PC-3 (cell line): Measurements from ENCODE around the gene NASP. TPM values are rescaled to one million over a fixed set of nuclear protein-coding genes. Genes with fewer than 3 reads are reported as not detected.
A peak's percentile ranks its signal among the peaks of the same experiment; 100 is the strongest.

Source experiments
- ATAC-seq: fragments of 200-7000 bp; cut with Tn5 transposase; 2 replicates; pipeline ENCODE4 v1.9.1; 2020; ENCODE audit warnings: mild to moderate bottlenecking, moderate library complexity
- BruUV-seq: library from RNA; stranded (reverse); fragments of 400-500 nt; replicated peaks from 2 replicates; lab custom pipeline; 2021; lab: Mats Ljungman, UMichigan
- CTCF ChIA-PET: fragments of 300-600 bp; sonication (Branson Sonifier 250); formaldehyde crosslinking; loops from one replicate; lab custom pipeline; 2022; ENCODE audit warnings: antibody characterized with exemption; lab: Charles Lee
- POLR2A ChIA-PET: fragments of 300-600 bp; sonication (Branson Sonifier 250); formaldehyde crosslinking; loops from one replicate; lab custom pipeline; 2022; ENCODE audit warnings: antibody characterized with exemption; ENCODE audit not compliant: unreplicated experiment; lab: Charles Lee
- DNase-seq: peaks from one replicate; pipeline ENCODE4 v3.0.0-alpha.2; 2015
- H2AFZ ChIP-seq: fragments of 300-600 bp; sonication (generic); 2 replicates; pipeline ENCODE4 v1.6.0; 2016; ENCODE audit warnings: antibody characterized with exemption, low read length
- H3F3A ChIP-seq: fragments of 300-600 bp; sonication (generic); one replicate; pipeline ENCODE4 v1.6.0; 2017; ENCODE audit warnings: antibody characterized with exemption, low read length, control low read depth, mild to moderate bottlenecking; ENCODE audit not compliant: unreplicated experiment
- H3K27ac ChIP-seq: fragments of 300-600 bp; sonication (generic); 2 replicates; pipeline ENCODE4 v1.5.1; 2016; ENCODE audit warnings: mild to moderate bottlenecking, low read length
- H3K27me3 ChIP-seq: fragments of 300-600 bp; sonication (generic); 2 replicates; pipeline ENCODE4 v1.6.1; 2016; ENCODE audit warnings: low read length, mixed read lengths
- H3K36me3 ChIP-seq: fragments of 300-600 bp; sonication (generic); 2 replicates; pipeline ENCODE4 v1.6.1; 2016; ENCODE audit warnings: low read depth, mixed run types, low read length, mixed read lengths
- H3K4me1 ChIP-seq: fragments of 300-600 bp; sonication (generic); 2 replicates; pipeline ENCODE4 v1.5.1; 2016; ENCODE audit warnings: low read length; ENCODE audit not compliant: insufficient read depth
- H3K4me2 ChIP-seq: fragments of 300-600 bp; sonication (generic); 2 replicates; pipeline ENCODE4 v1.6.0; 2016; ENCODE audit warnings: low read length
- H3K4me3 ChIP-seq: fragments of 300-600 bp; sonication (generic); 2 replicates; pipeline ENCODE4 v1.5.1; 2016; ENCODE audit warnings: mild to moderate bottlenecking, low read length, mixed read lengths
- H3K79me2 ChIP-seq: fragments of 300-600 bp; sonication (generic); 2 replicates; pipeline ENCODE4 v1.6.1; 2017; ENCODE audit warnings: low read length, mixed read lengths
- H3K9ac ChIP-seq: fragments of 300-600 bp; sonication (generic); 2 replicates; pipeline ENCODE4 v1.6.0; 2016; ENCODE audit warnings: mild to moderate bottlenecking, low read length
- H3K9me2 ChIP-seq: fragments of 300-600 bp; sonication (generic); replicated peaks from 2 replicates; pipeline ENCODE4 v1.6.1; 2016; ENCODE audit warnings: mixed run types, low read length, mixed read lengths
- H3K9me3 ChIP-seq: fragments of 300-600 bp; sonication (generic); 2 replicates; pipeline ENCODE4 v1.6.1; 2016; ENCODE audit warnings: low read length, mixed read lengths
- H4K20me1 ChIP-seq: fragments of 300-600 bp; sonication (generic); 2 replicates; pipeline ENCODE4 v1.6.1; 2016; ENCODE audit warnings: low read length, mixed read lengths
- CTCF ChIP-seq: fragments of 300-600 bp; sonication (generic); conservative IDR thresholded peaks from 2 replicates; pipeline ENCODE4 v1.5.1; 2017; ENCODE audit warnings: antibody characterized with exemption, low read depth, mild to moderate bottlenecking, low read length
- EZH2 ChIP-seq: fragments of 300-600 bp; sonication (generic); IDR thresholded peaks from one replicate; pipeline ENCODE4 v1.6.1; 2017; ENCODE audit warnings: antibody characterized with exemption, mild to moderate bottlenecking, low read length; ENCODE audit not compliant: unreplicated experiment
- EZH2phosphoT487 ChIP-seq: fragments of 300-600 bp; sonication (generic); IDR thresholded peaks from 2 replicates; pipeline ENCODE4 v1.6.1; 2018; ENCODE audit warnings: mild to moderate bottlenecking, antibody characterized with exemption, low read length, borderline replicate concordance
- intact Hi-C: fragments of 100-400 bp; cut with micrococcal nuclease; formaldehyde crosslinking; loops from 2 replicates; pipeline ENCODE4 v1.9.0; 2023
- total RNA-seq: library from RNA; depleted of rRNA; stranded (reverse); fragments of >200 nt; gene quantifications from 2 replicates; pipeline ENCODE4 v1.2.3, GENCODE V29; 2014

NASP gene
- total RNA-seq, 1 experiment from 2014 or later = 119 TPM

- no peaks in the 10 kb centered on the region for H3K4me1 ChIP-seq
- H3K4me3 ChIP-seq = no peak overlapping the region
- no peaks in the 10 kb centered on the region for H3K9me2 ChIP-seq
- BruUV-seq = no TSS peak
- ATAC-seq (no peak), DNase-seq (no peak)
- H3K4me2 ChIP-seq = no peak overlapping the region
- TF ChIP-seq EZH2 = no peak
- no peak for TF ChIP-seq CTCF
- no peak for TF ChIP-seq EZH2phosphoT487
- H3K36me3 ChIP-seq = peaks cover 16% of the 10 kb centered on the region
- H4K20me1 ChIP-seq = no peaks in the 10 kb centered on the region
- ChIA-PET CTCF (no interaction called here), POLR2A (interaction anchor here (0.6 kb wide), 1 partner anchor 122 kb away, joined by 4 read pairs; no protein-coding TSS in a partner anchor)
- no peaks in the 10 kb centered on the region for H3K9me3 ChIP-seq
- intact Hi-C loops = no loop called here
- no peak overlapping the region for H3K9ac ChIP-seq
- H3K27ac ChIP-seq = no peak overlapping the region
- no peaks in the 10 kb centered on the region for H3K27me3 ChIP-seq
- no peak overlapping the region for H2AFZ ChIP-seq
- no peaks in the 10 kb centered on the region for H3F3A ChIP-seq
- H3K79me2 ChIP-seq = no peaks in the 10 kb centered on the region
Observed at GRCh38 chr1:45622524-45623394, 38.9 kb downstream of the NASP start.

GRCh38 chr1:45623972-45624371 is 40.1 kb downstream of the NASP start, which contains the start of gene CCDC17:
CCDC17 (minus strand) TSS chr1:45624054; CDS start chr1:45623909, 145 bp downstream.
- no peaks in the 10 kb centered on the region for H3K4me1 ChIP-seq
- no peak within 1 kb of the TSS for H3K4me3 ChIP-seq
- ATAC-seq (peak; percentile 5; the same call in 1 of the 2 replicates), DNase-seq (no peak)
- H3F3A ChIP-seq = no peaks in the 10 kb centered on the region
- no peaks in the 10 kb centered on the region for H3K27me3 ChIP-seq
- intact Hi-C loops = no loop called here
- no peak within 1 kb of the TSS for H3K9ac ChIP-seq
- H2AFZ ChIP-seq = no peak within 1 kb of the TSS
- H3K9me3 ChIP-seq = no peaks in the 10 kb centered on the region
- H3K4me2 ChIP-seq = no peak within 1 kb of the TSS
- BruUV-seq = no TSS peak
- H3K36me3 ChIP-seq = peaks cover 17% of the 10 kb centered on the region
- TF ChIP-seq EZH2phosphoT487 = no peak
- no peak for TF ChIP-seq EZH2
- TF ChIP-seq CTCF = no peak
- POLR2A ChIA-PET = no interaction called here
- H3K27ac ChIP-seq = no peak within 1 kb of the TSS
- H4K20me1 ChIP-seq = no peaks in the 10 kb centered on the region
- CTCF ChIA-PET = interaction anchor here (0.5 kb wide), 1 partner anchor 321 kb away, joined by 6 read pairs; no protein-coding TSS in a partner anchor
- no peaks in the 10 kb centered on the region for H3K9me2 ChIP-seq
- H3K79me2 ChIP-seq = no peaks in the 10 kb centered on the region

- no peak for TF ChIP-seq EZH2phosphoT487
- no peak for TF ChIP-seq CTCF
- TF ChIP-seq EZH2 = no peak
Observed at GRCh38 chr1:45629035-45629434, 45.2 kb downstream of the NASP start.

More at GRCh38 chr1:45629035-45629434, 45.2 kb downstream of the NASP start:
- CTCF ChIA-PET = no interaction called here
- no peaks in the 10 kb centered on the region for H4K20me1 ChIP-seq
- POLR2A ChIA-PET = no interaction called here
- DNase-seq (no peak), ATAC-seq (no peak)
- no peak overlapping the region for H3K4me2 ChIP-seq
- H3F3A ChIP-seq = no peaks in the 10 kb centered on the region
- no peaks in the 10 kb centered on the region for H3K27me3 ChIP-seq
- no peak overlapping the region for H3K27ac ChIP-seq
- H2AFZ ChIP-seq = no peak overlapping the region
- H3K4me3 ChIP-seq = no peak overlapping the region
- no peak overlapping the region for H3K9ac ChIP-seq
- no TSS peak for BruUV-seq
- no peaks in the 10 kb centered on the region for H3K9me2 ChIP-seq
- no peaks in the 10 kb centered on the region for H3K4me1 ChIP-seq
- intact Hi-C loops = no loop called here
- H3K79me2 ChIP-seq = no peaks in the 10 kb centered on the region
- peaks cover 51% of the 10 kb centered on the region for H3K36me3 ChIP-seq
- no peaks in the 10 kb centered on the region for H3K9me3 ChIP-seq
